Uterus (tissue), 2 donors: ENCODE measurements around the gene MAGEB3.

Source experiments
- POLR2A ChIP-seq, 2 donors: fragments of 450-650 bp; IDR thresholded peaks; one replicate each; pipeline ENCODE4 v1.6.1; 2016; ENCODE audit warnings: antibody characterized with exemption in 2 of 2, mild to moderate bottlenecking in 1 of 2, moderate library complexity in 1 of 2
- TF ChIP-seq, protein P1 (sequence below), 4 experiments: fragments of 200-600 bp in 2 of 4; fragments of 450-650 bp in 2 of 4; sonication (generic) in 2 of 4; IDR thresholded peaks; one replicate each; pipeline ENCODE4 v1.5.1; 2016 to 2019; ENCODE audit warnings: antibody characterized with exemption in 4 of 4, mild to moderate bottlenecking in 2 of 4, moderate library complexity in 1 of 4

GRCh38 chrX:30246769-30247489 is 16.5 kb downstream of the MAGEB3 start, which contains the start of gene MAGEB1:
- TF ChIP-seq, protein P1, sequence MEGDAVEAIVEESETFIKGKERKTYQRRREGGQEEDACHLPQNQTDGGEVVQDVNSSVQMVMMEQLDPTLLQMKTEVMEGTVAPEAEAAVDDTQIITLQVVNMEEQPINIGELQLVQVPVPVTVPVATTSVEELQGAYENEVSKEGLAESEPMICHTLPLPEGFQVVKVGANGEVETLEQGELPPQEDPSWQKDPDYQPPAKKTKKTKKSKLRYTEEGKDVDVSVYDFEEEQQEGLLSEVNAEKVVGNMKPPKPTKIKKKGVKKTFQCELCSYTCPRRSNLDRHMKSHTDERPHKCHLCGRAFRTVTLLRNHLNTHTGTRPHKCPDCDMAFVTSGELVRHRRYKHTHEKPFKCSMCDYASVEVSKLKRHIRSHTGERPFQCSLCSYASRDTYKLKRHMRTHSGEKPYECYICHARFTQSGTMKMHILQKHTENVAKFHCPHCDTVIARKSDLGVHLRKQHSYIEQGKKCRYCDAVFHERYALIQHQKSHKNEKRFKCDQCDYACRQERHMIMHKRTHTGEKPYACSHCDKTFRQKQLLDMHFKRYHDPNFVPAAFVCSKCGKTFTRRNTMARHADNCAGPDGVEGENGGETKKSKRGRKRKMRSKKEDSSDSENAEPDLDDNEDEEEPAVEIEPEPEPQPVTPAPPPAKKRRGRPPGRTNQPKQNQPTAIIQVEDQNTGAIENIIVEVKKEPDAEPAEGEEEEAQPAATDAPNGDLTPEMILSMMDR (IDR thresholded peaks at IDR 0.05) = no peak
- TF ChIP-seq POLR2A (IDR thresholded peaks at IDR 0.05) = no peak
